COLO829 (cell line): ENCODE results near the gene CMSS1.
"Not testable (repeated sequence)": the region's sequence is repeated elsewhere in the genome, so short reads cannot be mapped to it uniquely, and the experiment has no call there.

Source experiments
- DNase-seq: peaks from one replicate; pipeline ENCODE4 v3.0.0; 2012; ENCODE audit warnings: low spot score

CMSS1 gene

GRCh38 chr3:100024520-100025303, 207.1 kb downstream of the CMSS1 start:
- no peak for DNase-seq

- DNase-seq, result no peak
Observed at GRCh38 chr3:100027321-100027720, 209.7 kb downstream of the CMSS1 start.

GRCh38 chr3:100029052-100029451, 211.4 kb downstream of the CMSS1 start:
- DNase-seq, result no peak

GRCh38 chr3:100029689-100030088, 212.0 kb downstream of the CMSS1 start:
- no peak for DNase-seq

GRCh38 chr3:100030346-100030745, 212.7 kb downstream of the CMSS1 start:
- DNase-seq, result no peak

- no peak for DNase-seq
Observed at GRCh38 chr3:100030914-100031425, 213.3 kb downstream of the CMSS1 start.

GRCh38 chr3:100032243-100032642, 214.6 kb downstream of the CMSS1 start:
- no peak for DNase-seq

- DNase-seq, result no peak
Observed at GRCh38 chr3:100033184-100033583, 215.5 kb downstream of the CMSS1 start.

- DNase-seq, result no peak
Observed at GRCh38 chr3:100033903-100034471, 216.3 kb downstream of the CMSS1 start.

GRCh38 chr3:100039075-100039474, 221.4 kb downstream of the CMSS1 start:
- DNase-seq, result no peak

- no peak for DNase-seq
Observed at GRCh38 chr3:100040451-100041225, 223.0 kb downstream of the CMSS1 start.

GRCh38 chr3:100041328-100041749, 223.7 kb downstream of the CMSS1 start:
- peak; percentile 71 for DNase-seq

GRCh38 chr3:100042166-100042981, 224.7 kb downstream of the CMSS1 start:
- no peak for DNase-seq

- no peak for DNase-seq
Observed at GRCh38 chr3:100043271-100043670, 225.6 kb downstream of the CMSS1 start.

GRCh38 chr3:100044369-100044768, 226.7 kb downstream of the CMSS1 start:
- no peak for DNase-seq

GRCh38 chr3:100045696-100046095, 228.0 kb downstream of the CMSS1 start:
- DNase-seq, result no peak

GRCh38 chr3:100046986-100047385, 229.3 kb downstream of the CMSS1 start:
- no peak for DNase-seq

- DNase-seq, result peak; percentile 76
Observed at GRCh38 chr3:100047455-100048141, 229.9 kb downstream of the CMSS1 start.

GRCh38 chr3:100048248-100048647, 230.6 kb downstream of the CMSS1 start:
- no peak for DNase-seq

GRCh38 chr3:100051513-100051912, 233.9 kb downstream of the CMSS1 start:
- not testable (repeated sequence) for DNase-seq

GRCh38 chr3:100053951-100054620, 236.4 kb downstream of the CMSS1 start:
- no peak for DNase-seq
